WTC11 (cell line): Measurements from ENCODE around the gene DDB1. TPM values are rescaled to one million over a fixed set of nuclear protein-coding genes. Genes with fewer than 3 reads are reported as not detected.

Source experiments
- ATAC-seq: fragments of 200-7000 bp; cut with Tn5 transposase; 2 replicates; pipeline ENCODE4 v1.10.0; 2021; ENCODE audit warnings: mild to moderate bottlenecking, moderate library complexity
- CTCF ChIA-PET: fragments of 300-600 bp; sonication (Branson Sonifier 250); formaldehyde crosslinking; loops from one replicate; lab custom pipeline; 2021; ENCODE audit warnings: antibody characterized with exemption; lab: Charles Lee
- POLR2A ChIA-PET: fragments of 350-600 bp; sonication (Branson Sonifier 250); formaldehyde crosslinking; loops from one replicate; lab custom pipeline; 2021; ENCODE audit warnings: antibody characterized with exemption; lab: Charles Lee
- DNase-seq: peaks from one replicate; pipeline ENCODE4 v3.0.0; 2021; ENCODE audit warnings: low spot score
- H3K27ac Mint-ChIP-seq: 2 replicates; pipeline ENCODE4 v1.8.0; 2021; ENCODE audit warnings: mixed read lengths
- H3K27me3 Mint-ChIP-seq: 2 replicates; pipeline ENCODE4 v1.8.0; 2021; ENCODE audit warnings: low read depth, mild to moderate bottlenecking, moderate library complexity, mixed read lengths
- H3K36me3 Mint-ChIP-seq: 2 replicates; pipeline ENCODE4 v1.8.0; 2021; ENCODE audit warnings: mixed read lengths
- H3K4me1 Mint-ChIP-seq: 2 replicates; pipeline ENCODE4 v1.8.0; 2022; ENCODE audit warnings: mixed read lengths
- H3K4me3 Mint-ChIP-seq: 2 replicates; pipeline ENCODE4 v1.8.0; 2021; ENCODE audit warnings: mild to moderate bottlenecking, moderate library complexity, mixed read lengths
- H3K9me3 Mint-ChIP-seq: 2 replicates; pipeline ENCODE4 v1.8.0; 2021; ENCODE audit warnings: mixed read lengths
- CBFB ChIP-seq: sonication (generic); formaldehyde crosslinking; IDR thresholded peaks from 2 replicates; pipeline ENCODE4 v1.8.1; 2022; ENCODE audit warnings: mild to moderate bottlenecking, low read depth, missing genetic modification reagents
- ELF4 ChIP-seq: sonication (generic); formaldehyde crosslinking; IDR thresholded peaks from 2 replicates; pipeline ENCODE4 v1.8.1; 2022; ENCODE audit warnings: low read depth, mild to moderate bottlenecking, moderate library complexity, missing genetic modification reagents
- NFATC4 ChIP-seq: fragments of 250-450 bp; sonication (Bioruptor Pico); IDR thresholded peaks from 2 replicates; pipeline ENCODE4 v1.9.0; 2021; ENCODE audit warnings: mild to moderate bottlenecking
- OVOL2 ChIP-seq: fragments of 250-450 bp; sonication (Bioruptor Pico); IDR thresholded peaks from 2 replicates; pipeline ENCODE4 v1.9.0; 2021; ENCODE audit warnings: mild to moderate bottlenecking, borderline replicate concordance
- SOX15 ChIP-seq: fragments of 250-450 bp; sonication (Bioruptor Pico); IDR thresholded peaks from 2 replicates; pipeline ENCODE4 v1.9.0; 2021; ENCODE audit warnings: mild to moderate bottlenecking
- TEAD4 ChIP-seq: sonication (generic); formaldehyde crosslinking; IDR thresholded peaks from 2 replicates; pipeline ENCODE4 v1.8.0; 2022; ENCODE audit warnings: mild to moderate bottlenecking, missing genetic modification reagents
- ZNF138 ChIP-seq: sonication (generic); formaldehyde crosslinking; conservative IDR thresholded peaks from 2 replicates; pipeline ENCODE4 v1.8.1; 2022; ENCODE audit warnings: mild to moderate bottlenecking, moderate library complexity, missing genetic modification reagents
- ZNF671 ChIP-seq: fragments of 250-450 bp; sonication (Bioruptor Pico); IDR thresholded peaks from 2 replicates; pipeline ENCODE4 v1.8.0; 2021; ENCODE audit warnings: mild to moderate bottlenecking
- total RNA-seq: library from RNA; stranded (reverse); gene quantifications from 3 replicates; pipeline ENCODE4 v1.2.3, GENCODE V29; 2021
- TF ChIP-seq, protein P1 (sequence below): sonication (generic); formaldehyde crosslinking; IDR thresholded peaks from 2 replicates; pipeline ENCODE4 v1.8.1; 2023; ENCODE audit warnings: mild to moderate bottlenecking, missing genetic modification reagents, moderate library complexity
- TF ChIP-seq, protein P2 (sequence below): fragments of 250-450 bp; sonication (Bioruptor Pico); IDR thresholded peaks from 2 replicates; pipeline ENCODE4 v1.9.0; 2021; ENCODE audit warnings: mild to moderate bottlenecking, borderline replicate concordance
- TF ChIP-seq, protein P3 (sequence below): sonication (generic); formaldehyde crosslinking; IDR thresholded peaks from 2 replicates; pipeline ENCODE4 v1.8.0; 2022; ENCODE audit warnings: mild to moderate bottlenecking, missing genetic modification reagents
- TF ChIP-seq, protein P4 (sequence below): fragments of 250-450 bp; sonication (Bioruptor Pico); IDR thresholded peaks from 2 replicates; pipeline ENCODE4 v1.9.0; 2021; ENCODE audit warnings: mild to moderate bottlenecking
- TF ChIP-seq, protein P5 (sequence below): sonication (generic); formaldehyde crosslinking; IDR thresholded peaks from 2 replicates; pipeline ENCODE4 v1.8.1; 2022; ENCODE audit warnings: low read depth, mild to moderate bottlenecking, moderate library complexity, missing genetic modification reagents, borderline replicate concordance
- TF ChIP-seq, protein P6 (sequence below): fragments of 250-450 bp; sonication (Bioruptor Pico); conservative IDR thresholded peaks from 2 replicates; pipeline ENCODE4 v1.9.0; 2021; ENCODE audit warnings: mild to moderate bottlenecking
- TF ChIP-seq, protein P7 (sequence below): sonication (generic); formaldehyde crosslinking; IDR thresholded peaks from 2 replicates; pipeline ENCODE4 v1.8.1; 2023; ENCODE audit warnings: mild to moderate bottlenecking, missing genetic modification reagents, moderate library complexity
- TF ChIP-seq, protein P8 (sequence below): sonication (generic); formaldehyde crosslinking; IDR thresholded peaks from 2 replicates; pipeline ENCODE4 v1.8.1; 2022; ENCODE audit warnings: mild to moderate bottlenecking, moderate library complexity, missing genetic modification reagents
- TF ChIP-seq, protein P9 (sequence below): sonication (generic); formaldehyde crosslinking; IDR thresholded peaks from 2 replicates; pipeline ENCODE4 v1.8.1; 2023; ENCODE audit warnings: mild to moderate bottlenecking, missing genetic modification reagents

Gene DDB1
- total RNA-seq, 1 experiment from 2014 or later, result 316 TPM

DNA sequence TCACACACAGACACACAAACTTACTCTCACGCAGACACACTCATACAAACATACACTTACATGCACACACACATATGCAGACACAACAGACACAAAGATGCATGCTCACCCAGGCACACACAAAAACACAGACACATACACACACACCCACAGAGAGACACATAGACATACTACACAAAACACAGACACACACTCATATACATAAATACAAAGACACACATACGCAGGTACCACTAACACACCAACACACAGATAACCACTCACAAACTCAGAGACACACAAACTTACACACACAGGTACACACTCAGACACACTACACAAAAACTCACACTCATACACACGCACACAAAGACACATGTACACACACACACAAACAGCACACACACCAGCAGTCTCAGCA is 60.2 kb downstream of the DDB1 start:
- Mint-ChIP-seq H3K27ac (no peak overlapping the region), H3K9me3 (no peaks in the 10 kb centered on the region), H3K4me1 (0 out of 2 replicates have a peak, but pooled peaks cover under 1% of the 10 kb centered on the region), H3K4me3 (no peak overlapping the region), H3K36me3 (no peaks in the 10 kb centered on the region; the same call in 1 of the 2 replicates), H3K27me3 (no peaks in the 10 kb centered on the region)
- no peak for TF ChIP-seq SOX15 (CRISPR knock-in tag)
- TF ChIP-seq, protein P1, sequence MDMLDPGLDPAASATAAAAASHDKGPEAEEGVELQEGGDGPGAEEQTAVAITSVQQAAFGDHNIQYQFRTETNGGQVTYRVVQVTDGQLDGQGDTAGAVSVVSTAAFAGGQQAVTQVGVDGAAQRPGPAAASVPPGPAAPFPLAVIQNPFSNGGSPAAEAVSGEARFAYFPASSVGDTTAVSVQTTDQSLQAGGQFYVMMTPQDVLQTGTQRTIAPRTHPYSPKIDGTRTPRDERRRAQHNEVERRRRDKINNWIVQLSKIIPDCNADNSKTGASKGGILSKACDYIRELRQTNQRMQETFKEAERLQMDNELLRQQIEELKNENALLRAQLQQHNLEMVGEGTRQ, result no peak
- TF ChIP-seq OVOL2 (CRISPR knock-in tag), result no peak
- TF ChIP-seq ZNF671 (CRISPR knock-in tag), result no peak
- TF ChIP-seq, protein P2, sequence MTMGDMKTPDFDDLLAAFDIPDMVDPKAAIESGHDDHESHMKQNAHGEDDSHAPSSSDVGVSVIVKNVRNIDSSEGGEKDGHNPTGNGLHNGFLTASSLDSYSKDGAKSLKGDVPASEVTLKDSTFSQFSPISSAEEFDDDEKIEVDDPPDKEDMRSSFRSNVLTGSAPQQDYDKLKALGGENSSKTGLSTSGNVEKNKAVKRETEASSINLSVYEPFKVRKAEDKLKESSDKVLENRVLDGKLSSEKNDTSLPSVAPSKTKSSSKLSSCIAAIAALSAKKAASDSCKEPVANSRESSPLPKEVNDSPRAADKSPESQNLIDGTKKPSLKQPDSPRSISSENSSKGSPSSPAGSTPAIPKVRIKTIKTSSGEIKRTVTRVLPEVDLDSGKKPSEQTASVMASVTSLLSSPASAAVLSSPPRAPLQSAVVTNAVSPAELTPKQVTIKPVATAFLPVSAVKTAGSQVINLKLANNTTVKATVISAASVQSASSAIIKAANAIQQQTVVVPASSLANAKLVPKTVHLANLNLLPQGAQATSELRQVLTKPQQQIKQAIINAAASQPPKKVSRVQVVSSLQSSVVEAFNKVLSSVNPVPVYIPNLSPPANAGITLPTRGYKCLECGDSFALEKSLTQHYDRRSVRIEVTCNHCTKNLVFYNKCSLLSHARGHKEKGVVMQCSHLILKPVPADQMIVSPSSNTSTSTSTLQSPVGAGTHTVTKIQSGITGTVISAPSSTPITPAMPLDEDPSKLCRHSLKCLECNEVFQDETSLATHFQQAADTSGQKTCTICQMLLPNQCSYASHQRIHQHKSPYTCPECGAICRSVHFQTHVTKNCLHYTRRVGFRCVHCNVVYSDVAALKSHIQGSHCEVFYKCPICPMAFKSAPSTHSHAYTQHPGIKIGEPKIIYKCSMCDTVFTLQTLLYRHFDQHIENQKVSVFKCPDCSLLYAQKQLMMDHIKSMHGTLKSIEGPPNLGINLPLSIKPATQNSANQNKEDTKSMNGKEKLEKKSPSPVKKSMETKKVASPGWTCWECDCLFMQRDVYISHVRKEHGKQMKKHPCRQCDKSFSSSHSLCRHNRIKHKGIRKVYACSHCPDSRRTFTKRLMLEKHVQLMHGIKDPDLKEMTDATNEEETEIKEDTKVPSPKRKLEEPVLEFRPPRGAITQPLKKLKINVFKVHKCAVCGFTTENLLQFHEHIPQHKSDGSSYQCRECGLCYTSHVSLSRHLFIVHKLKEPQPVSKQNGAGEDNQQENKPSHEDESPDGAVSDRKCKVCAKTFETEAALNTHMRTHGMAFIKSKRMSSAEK, result no peak
- POLR2A ChIA-PET, result no interaction called here
- ATAC-seq, result no peak
- CTCF ChIA-PET, result no interaction called here
- DNase-seq, result no peak

DNA sequence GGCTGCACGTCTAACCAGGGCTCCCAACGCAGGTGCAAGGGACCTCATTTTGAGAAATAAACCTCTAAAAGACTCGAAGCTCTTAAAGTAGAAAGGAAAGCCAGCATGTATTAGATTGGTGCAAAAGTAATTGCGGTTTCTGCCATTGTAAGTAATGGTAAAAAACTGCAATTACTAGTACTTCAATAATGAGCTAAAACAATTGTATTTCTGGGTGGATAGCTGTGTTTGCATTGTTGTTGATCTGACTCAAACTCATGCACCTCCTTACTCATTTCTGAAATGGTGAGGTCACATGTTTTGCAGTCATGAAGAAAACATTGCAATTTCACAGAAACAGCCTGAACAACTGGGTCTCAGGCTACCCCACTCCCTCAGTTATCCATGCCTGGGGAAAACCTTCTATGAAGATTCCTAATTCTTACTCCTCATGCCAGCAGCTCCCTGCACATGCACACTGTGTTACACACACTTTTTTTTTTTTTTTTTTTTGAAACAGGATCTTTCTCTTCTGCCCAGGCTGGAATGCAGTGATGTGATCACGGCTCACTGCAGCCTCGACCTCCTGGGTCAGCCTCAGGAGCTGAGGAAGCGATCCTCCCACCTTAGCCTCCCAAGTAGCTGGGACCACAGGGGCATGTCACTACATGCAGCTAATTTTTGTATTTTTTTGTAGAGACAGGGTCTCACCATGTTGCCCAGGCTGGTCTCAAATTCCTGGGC is 62.4 kb downstream of the DDB1 start:
- DNase-seq (no peak), ATAC-seq (no peak)
- no peak overlapping the region for H3K27ac Mint-ChIP-seq
- no peaks in the 10 kb centered on the region for H3K4me1 Mint-ChIP-seq
- H3K36me3 Mint-ChIP-seq, result no peaks in the 10 kb centered on the region
- POLR2A ChIA-PET, result interaction anchor here (0.6 kb wide), 1 partner anchor 419 kb away, joined by 3 read pairs; no protein-coding TSS in a partner anchor
- H3K27me3 Mint-ChIP-seq, result no peaks in the 10 kb centered on the region
- H3K4me3 Mint-ChIP-seq, result no peak overlapping the region
- H3K9me3 Mint-ChIP-seq, result no peaks in the 10 kb centered on the region
- CTCF ChIA-PET, result interaction anchor here (0.6 to 1.6 kb wide), 3 partner anchors 11 to 115 kb away, joined by 3 to 4 read pairs (median 3); no protein-coding TSS in a partner anchor
- TF ChIP-seq CBFB (CRISPR knock-in tag), result no peak
- TF ChIP-seq, protein P3, sequence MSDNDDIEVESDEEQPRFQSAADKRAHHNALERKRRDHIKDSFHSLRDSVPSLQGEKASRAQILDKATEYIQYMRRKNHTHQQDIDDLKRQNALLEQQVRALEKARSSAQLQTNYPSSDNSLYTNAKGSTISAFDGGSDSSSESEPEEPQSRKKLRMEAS (CRISPR knock-in tag), result no peak
- TF ChIP-seq, protein P4, sequence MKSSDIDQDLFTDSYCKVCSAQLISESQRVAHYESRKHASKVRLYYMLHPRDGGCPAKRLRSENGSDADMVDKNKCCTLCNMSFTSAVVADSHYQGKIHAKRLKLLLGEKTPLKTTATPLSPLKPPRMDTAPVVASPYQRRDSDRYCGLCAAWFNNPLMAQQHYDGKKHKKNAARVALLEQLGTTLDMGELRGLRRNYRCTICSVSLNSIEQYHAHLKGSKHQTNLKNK (CRISPR knock-in tag), result no peak
- TF ChIP-seq, protein P5, sequence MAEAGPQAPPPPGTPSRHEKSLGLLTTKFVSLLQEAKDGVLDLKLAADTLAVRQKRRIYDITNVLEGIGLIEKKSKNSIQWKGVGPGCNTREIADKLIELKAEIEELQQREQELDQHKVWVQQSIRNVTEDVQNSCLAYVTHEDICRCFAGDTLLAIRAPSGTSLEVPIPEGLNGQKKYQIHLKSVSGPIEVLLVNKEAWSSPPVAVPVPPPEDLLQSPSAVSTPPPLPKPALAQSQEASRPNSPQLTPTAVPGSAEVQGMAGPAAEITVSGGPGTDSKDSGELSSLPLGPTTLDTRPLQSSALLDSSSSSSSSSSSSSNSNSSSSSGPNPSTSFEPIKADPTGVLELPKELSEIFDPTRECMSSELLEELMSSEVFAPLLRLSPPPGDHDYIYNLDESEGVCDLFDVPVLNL, result no peak
- TF ChIP-seq, protein P6, sequence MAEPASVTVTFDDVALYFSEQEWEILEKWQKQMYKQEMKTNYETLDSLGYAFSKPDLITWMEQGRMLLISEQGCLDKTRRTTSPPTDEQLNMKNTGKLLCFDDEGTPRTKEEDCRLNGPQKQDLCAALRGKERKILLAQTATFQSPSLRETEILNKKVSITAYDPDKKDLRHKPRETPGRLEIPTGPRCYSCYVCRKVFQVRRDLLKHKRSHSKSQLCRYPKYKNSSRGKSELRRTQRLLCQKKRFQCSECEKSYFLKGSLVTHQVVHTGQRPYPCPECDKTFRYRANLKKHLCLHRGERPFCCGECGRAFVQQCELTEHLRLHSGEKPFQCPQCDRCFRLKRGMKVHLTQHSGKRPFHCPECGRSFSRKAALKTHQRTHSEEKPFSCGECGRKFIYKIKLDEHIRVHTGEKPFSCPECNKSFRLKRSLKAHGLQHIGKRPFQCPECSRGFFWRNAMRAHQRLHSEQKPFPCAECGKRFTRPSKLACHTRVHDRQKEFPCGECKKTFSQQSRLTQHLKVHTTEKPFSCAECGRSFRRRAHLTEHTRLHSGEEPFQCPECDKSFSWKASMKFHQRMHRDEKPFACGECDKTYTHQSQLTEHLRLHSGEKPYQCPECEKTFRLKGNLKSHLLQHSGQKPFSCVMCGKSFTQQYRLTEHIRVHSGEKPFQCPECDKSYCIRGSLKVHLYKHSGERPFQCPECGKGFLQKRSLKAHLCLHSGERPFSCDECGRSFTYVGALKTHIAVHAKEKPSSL (CRISPR knock-in tag), result no peak
- TF ChIP-seq, protein P7, sequence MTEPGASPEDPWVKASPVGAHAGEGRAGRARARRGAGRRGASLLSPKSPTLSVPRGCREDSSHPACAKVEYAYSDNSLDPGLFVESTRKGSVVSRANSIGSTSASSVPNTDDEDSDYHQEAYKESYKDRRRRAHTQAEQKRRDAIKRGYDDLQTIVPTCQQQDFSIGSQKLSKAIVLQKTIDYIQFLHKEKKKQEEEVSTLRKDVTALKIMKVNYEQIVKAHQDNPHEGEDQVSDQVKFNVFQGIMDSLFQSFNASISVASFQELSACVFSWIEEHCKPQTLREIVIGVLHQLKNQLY, result no peak
- no peak for TF ChIP-seq ELF4
- no peak for TF ChIP-seq TEAD4 (CRISPR knock-in tag)
- no peak for TF ChIP-seq NFATC4 (CRISPR knock-in tag)
- TF ChIP-seq, protein P8, sequence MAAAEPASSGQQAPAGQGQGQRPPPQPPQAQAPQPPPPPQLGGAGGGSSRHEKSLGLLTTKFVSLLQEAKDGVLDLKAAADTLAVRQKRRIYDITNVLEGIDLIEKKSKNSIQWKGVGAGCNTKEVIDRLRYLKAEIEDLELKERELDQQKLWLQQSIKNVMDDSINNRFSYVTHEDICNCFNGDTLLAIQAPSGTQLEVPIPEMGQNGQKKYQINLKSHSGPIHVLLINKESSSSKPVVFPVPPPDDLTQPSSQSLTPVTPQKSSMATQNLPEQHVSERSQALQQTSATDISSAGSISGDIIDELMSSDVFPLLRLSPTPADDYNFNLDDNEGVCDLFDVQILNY, result no peak
- TF ChIP-seq, protein P1, result no peak
- no peak for TF ChIP-seq ZNF138 (CRISPR knock-in tag)
- TF ChIP-seq, protein P9, sequence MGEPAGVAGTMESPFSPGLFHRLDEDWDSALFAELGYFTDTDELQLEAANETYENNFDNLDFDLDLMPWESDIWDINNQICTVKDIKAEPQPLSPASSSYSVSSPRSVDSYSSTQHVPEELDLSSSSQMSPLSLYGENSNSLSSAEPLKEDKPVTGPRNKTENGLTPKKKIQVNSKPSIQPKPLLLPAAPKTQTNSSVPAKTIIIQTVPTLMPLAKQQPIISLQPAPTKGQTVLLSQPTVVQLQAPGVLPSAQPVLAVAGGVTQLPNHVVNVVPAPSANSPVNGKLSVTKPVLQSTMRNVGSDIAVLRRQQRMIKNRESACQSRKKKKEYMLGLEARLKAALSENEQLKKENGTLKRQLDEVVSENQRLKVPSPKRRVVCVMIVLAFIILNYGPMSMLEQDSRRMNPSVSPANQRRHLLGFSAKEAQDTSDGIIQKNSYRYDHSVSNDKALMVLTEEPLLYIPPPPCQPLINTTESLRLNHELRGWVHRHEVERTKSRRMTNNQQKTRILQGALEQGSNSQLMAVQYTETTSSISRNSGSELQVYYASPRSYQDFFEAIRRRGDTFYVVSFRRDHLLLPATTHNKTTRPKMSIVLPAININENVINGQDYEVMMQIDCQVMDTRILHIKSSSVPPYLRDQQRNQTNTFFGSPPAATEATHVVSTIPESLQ (CRISPR knock-in tag), result no peak
